HepG2 (cell line): ENCODE data around the gene ST6GALNAC3. TPM values are rescaled to one million over a fixed set of nuclear protein-coding genes. Genes with fewer than 3 reads are reported as not detected.

Experiments
- ATAC-seq: fragments of 200-7000 bp; cut with Tn5 transposase; 3 replicates; pipeline ENCODE4 v1.9.1; 2020; ENCODE audit warnings: mild to moderate bottlenecking, moderate library complexity
- BruUV-seq: library from RNA; stranded (reverse); fragments of 400-500 nt; replicated peaks from 2 replicates; lab custom pipeline; 2021; lab: Mats Ljungman, UMichigan
- CTCF ChIA-PET: fragments of 300-600 bp; formaldehyde crosslinking; extraction: SDS; loops from one replicate; lab custom pipeline; 2021; ENCODE audit warnings: low total read pairs, inconsistent platforms, low intra/inter-chr PET ratio; lab: Yijun Ruan, JAX
- POLR2A ChIA-PET: fragments of 350-600 bp; sonication (Branson Sonifier 250); formaldehyde crosslinking; loops from one replicate; lab custom pipeline; 2020; ENCODE audit warnings: antibody characterized with exemption, inconsistent platforms; lab: Yijun Ruan, JAX
- DNase-seq: peaks from one replicate; pipeline ENCODE4 v3.0.0-alpha.2; 2015; ENCODE audit warnings: low spot score
- FAIRE-seq: peaks from 3 replicates; lab custom pipeline; 2011; peaks lifted over from hg19 to GRCh38; lab: Jason Lieb, UNC
- H2AFZ ChIP-seq: one replicate; pipeline ENCODE4 v1.6.1; 2011; ENCODE audit warnings: low read length, inconsistent platforms
- H3K27ac ChIP-seq: fragments of 300-600 bp; 3 replicates; pipeline ENCODE4 v1.8.0; 2011; ENCODE audit warnings: mixed run types, mild to moderate bottlenecking, mixed read lengths, low read length, inconsistent platforms; ENCODE audit not compliant: insufficient read depth; ENCODE audit errors: extremely low read length
- H3K27me3 ChIP-seq, 2 experiments: fragments of 200-600 bp in 1 of 2; 2 replicates in 1 of 2; 3 replicates in 1 of 2; pipeline versions ENCODE4 v1.6.0 to v1.8.0; 2011; ENCODE audit warnings: low read length in 2 of 2, mild to moderate bottlenecking in 2 of 2, moderate library complexity in 2 of 2, inconsistent platforms in 1 of 2; ENCODE audit not compliant: insufficient read depth in 2 of 2, control insufficient read depth in 1 of 2
- H3K36me3 ChIP-seq, 2 experiments: fragments of 200-600 bp in 1 of 2; replicated peaks in 1 of 2; 2 replicates in 1 of 2; 3 replicates in 1 of 2; pipeline versions ENCODE4 v1.5.1 to v1.8.0; 2011; ENCODE audit warnings: low read length in 2 of 2, inconsistent platforms in 1 of 2; ENCODE audit not compliant: insufficient read depth in 2 of 2, control insufficient read depth in 1 of 2
- H3K4me1 ChIP-seq: 2 replicates; pipeline ENCODE4 v1.5.1; 2012; ENCODE audit warnings: low read length, inconsistent platforms; ENCODE audit not compliant: insufficient read depth
- H3K4me2 ChIP-seq: 2 replicates; pipeline ENCODE4 v1.6.0; 2011; ENCODE audit warnings: low read depth, low read length, inconsistent platforms
- H3K4me3 ChIP-seq, 3 experiments: fragments of 200-600 bp in 1 of 3; sonication (generic), shearing (Covaris generic) in 1 of 3; replicated peaks in 1 of 3; 2 replicates each; pipeline ENCODE4 v1.5.1; 2011 to 2016; ENCODE audit warnings: low read length in 3 of 3, inconsistent platforms in 2 of 3, low read depth in 2 of 3, mild to moderate bottlenecking in 2 of 3, control low read depth in 1 of 3, mixed read lengths in 1 of 3; ENCODE audit not compliant: insufficient read depth in 1 of 3
- H3K79me2 ChIP-seq: one replicate; pipeline ENCODE4 v1.6.1; 2011; ENCODE audit warnings: low read length, inconsistent platforms; ENCODE audit not compliant: insufficient read depth
- H3K9ac ChIP-seq: 2 replicates; pipeline ENCODE4 v1.6.0; 2011; ENCODE audit warnings: mild to moderate bottlenecking, low read depth, low read length, inconsistent platforms; ENCODE audit not compliant: insufficient read depth
- H3K9me3 ChIP-seq: 2 replicates; pipeline ENCODE4 v1.5.1; 2012; ENCODE audit warnings: mild to moderate bottlenecking, low read length
- H4K20me1 ChIP-seq: 2 replicates; pipeline ENCODE4 v1.6.0; 2011; ENCODE audit warnings: inconsistent platforms, mild to moderate bottlenecking, low read length, moderate library complexity; ENCODE audit not compliant: insufficient read depth
- DNMT3B ChIP-seq: conservative IDR thresholded peaks from 2 replicates; pipeline ENCODE4 v1.6.1; 2016; ENCODE audit warnings: missing biosample characterization, control low read depth
- GATAD2A ChIP-seq: IDR thresholded peaks from 2 replicates; pipeline ENCODE4 v1.6.1; 2016
- HCFC1 ChIP-seq: fragments of 150-350 bp; IDR thresholded peaks from 2 replicates; pipeline ENCODE4 v1.6.1; 2014; ENCODE audit warnings: low read depth, low read length
- PATZ1 ChIP-seq: sonication (generic); formaldehyde crosslinking; IDR thresholded peaks from 2 replicates; pipeline ENCODE4 v1.4.0; 2020; ENCODE audit warnings: missing genetic modification reagents
- SNAI1 ChIP-seq: sonication (generic); formaldehyde crosslinking; IDR thresholded peaks from 2 replicates; pipeline ENCODE4 v1.5.0; 2020; ENCODE audit warnings: mild to moderate bottlenecking, missing genetic modification reagents, borderline replicate concordance
- TP53 ChIP-seq: sonication (generic); formaldehyde crosslinking; conservative IDR thresholded peaks from 2 replicates; pipeline ENCODE4 v1.4.0; 2020; ENCODE audit warnings: missing genetic modification reagents
- ZNF704 ChIP-seq: sonication (generic); formaldehyde crosslinking; IDR thresholded peaks from 2 replicates; pipeline ENCODE4 v1.8.1; 2023; ENCODE audit warnings: mild to moderate bottlenecking, inconsistent platforms, moderate library complexity, missing genetic modification reagents, borderline replicate concordance
- WGBS: methylation state at CpG from one replicate; pipeline ENCODE4 v1.1.6; 2017; ENCODE audit warnings: low lambda C conversion rate; 5-methylcytosine and 5-hydroxymethylcytosine counted together
- in situ Hi-C: cut with HindIII; loops from 2 replicates; pipeline ENCODE4 v1.10.0; 2017; ENCODE audit warnings: low pct_unique_long_range_greater_than_20kb; ENCODE audit not compliant: extremely low pct_ligation_motif_present
- intact Hi-C: fragments of 100-400 bp; cut with micrococcal nuclease; formaldehyde crosslinking; loops from one replicate; pipeline ENCODE4 v1.10.0; 2022; ENCODE audit not compliant: unreplicated experiment
- polyA plus RNA-seq, 8 experiments: library from polyadenylated mRNA; depleted of rRNA in 3 of 8; stranded (reverse) in 7 of 8; unstranded in 1 of 8; fragments of >200 nt; fragmentation: Illumina TruSeq in 4 of 8; extraction: Trizol in 4 of 8; gene quantifications; 2 replicates each; pipeline versions ENCODE4 v1.2.1 to v1.2.3, GENCODE V29; 2011 to 2016; ENCODE audit warnings: low read depth in 4 of 8, missing spikeins in 1 of 8, mixed read lengths in 1 of 8; ENCODE audit not compliant: insufficient read depth in 1 of 8
- total RNA-seq, 5 experiments: library from RNA; depleted of rRNA; stranded (reverse); fragments of >200 nt; fragmentation: Illumina TruSeq; extraction: Trizol; gene quantifications; 2 replicates each; pipeline ENCODE4 v1.2.3, GENCODE V29; 2016; ENCODE audit warnings: low read depth in 1 of 5
- TF ChIP-seq, protein P1 (sequence below): sonication (generic); formaldehyde crosslinking; conservative IDR thresholded peaks from 2 replicates; pipeline ENCODE4 v1.8.0; 2022; ENCODE audit warnings: missing genetic modification reagents

The ST6GALNAC3 gene
- total and polyA plus RNA-seq, 2 of the 13 experiments (the other 11 are each of a cell fraction or from before 2014, with no cell fraction given) = not detected

DNA sequence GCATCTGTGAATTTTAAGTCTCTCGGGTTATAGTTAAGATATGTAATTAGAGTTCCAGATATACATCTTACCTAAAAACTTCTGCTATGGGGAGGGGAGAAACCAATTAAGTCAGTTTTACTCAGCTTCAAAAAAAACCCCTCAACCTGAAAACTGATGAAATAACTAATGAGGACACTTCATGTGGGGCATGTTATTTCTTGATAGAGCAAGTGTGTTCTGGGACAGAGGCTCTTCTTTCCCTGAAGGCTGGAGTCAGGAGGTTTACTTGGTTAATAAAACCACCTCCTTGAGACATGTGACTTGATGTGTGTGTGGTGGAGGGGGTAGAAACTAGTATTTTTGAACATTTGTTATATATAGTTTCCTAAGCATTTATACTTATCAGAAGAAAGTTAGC, 479.7 kb downstream of the ST6GALNAC3 start:
- no peaks in the 10 kb centered on the region for H4K20me1 ChIP-seq
- TF ChIP-seq DNMT3B (CRISPR knock-in tag) = no peak
- no peak for TF ChIP-seq TP53 (CRISPR knock-in tag)
- ChIA-PET CTCF (no interaction called here), POLR2A (no interaction called here)
- H3K79me2 ChIP-seq = no peaks in the 10 kb centered on the region
- 4% methylated on average over 1 of the region's 1 CpG for WGBS
- no peaks in the 10 kb centered on the region for H3K36me3 ChIP-seq
- H3K4me3 ChIP-seq = no peak overlapping the region
- no TSS peak for BruUV-seq
- no peak overlapping the region for H3K9ac ChIP-seq
- H3K4me1 ChIP-seq = no peaks in the 10 kb centered on the region
- H3K27me3 ChIP-seq = no peaks in the 10 kb centered on the region
- intact Hi-C loops (no loop called here), in situ Hi-C loops (no loop called here)
- no peak overlapping the region for H2AFZ ChIP-seq
- no peak overlapping the region for H3K27ac ChIP-seq
- no peak overlapping the region for H3K4me2 ChIP-seq
- H3K9me3 ChIP-seq = peaks cover 12% of the 10 kb centered on the region; the same call in 1 of the 2 replicates
- no peak for ATAC-seq
- no peak for FAIRE-seq
- DNase-seq = no peak

GRCh38 chr1:76562292-76562691, 487.7 kb downstream of the ST6GALNAC3 start:
- H3K4me2 ChIP-seq = no peak overlapping the region
- H3K4me1 ChIP-seq = no peaks in the 10 kb centered on the region
- TF ChIP-seq GATAD2A (CRISPR knock-in tag) (no peak), PATZ1 (CRISPR knock-in tag) (no peak), SNAI1 (CRISPR knock-in tag) (no peak), ZNF704 (CRISPR knock-in tag) (no peak), HCFC1 (no peak)
- TF ChIP-seq, protein P1, sequence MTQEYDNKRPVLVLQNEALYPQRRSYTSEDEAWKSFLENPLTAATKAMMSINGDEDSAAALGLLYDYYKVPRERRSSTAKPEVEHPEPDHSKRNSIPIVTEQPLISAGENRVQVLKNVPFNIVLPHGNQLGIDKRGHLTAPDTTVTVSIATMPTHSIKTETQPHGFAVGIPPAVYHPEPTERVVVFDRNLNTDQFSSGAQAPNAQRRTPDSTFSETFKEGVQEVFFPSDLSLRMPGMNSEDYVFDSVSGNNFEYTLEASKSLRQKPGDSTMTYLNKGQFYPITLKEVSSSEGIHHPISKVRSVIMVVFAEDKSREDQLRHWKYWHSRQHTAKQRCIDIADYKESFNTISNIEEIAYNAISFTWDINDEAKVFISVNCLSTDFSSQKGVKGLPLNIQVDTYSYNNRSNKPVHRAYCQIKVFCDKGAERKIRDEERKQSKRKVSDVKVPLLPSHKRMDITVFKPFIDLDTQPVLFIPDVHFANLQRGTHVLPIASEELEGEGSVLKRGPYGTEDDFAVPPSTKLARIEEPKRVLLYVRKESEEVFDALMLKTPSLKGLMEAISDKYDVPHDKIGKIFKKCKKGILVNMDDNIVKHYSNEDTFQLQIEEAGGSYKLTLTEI (CRISPR knock-in tag) = no peak
- TF ChIP-seq, all 625 proteins: peak for 0
- H3K27me3 ChIP-seq = no peaks in the 10 kb centered on the region
- no TSS peak for BruUV-seq
- ATAC-seq = no peak
- H4K20me1 ChIP-seq = no peaks in the 10 kb centered on the region
- H3K9me3 ChIP-seq = peaks cover 11% of the 10 kb centered on the region; the same call in 1 of the 2 replicates
- H3K36me3 ChIP-seq = no peaks in the 10 kb centered on the region
- WGBS = 4% methylated on average over 2 of the region's 2 CpGs
- FAIRE-seq = no peak
- ChIA-PET POLR2A (no interaction called here), CTCF (no interaction called here)
- in situ Hi-C loops (no loop called here), intact Hi-C loops (no loop called here)
- H3K27ac ChIP-seq = no peak overlapping the region
- no peaks in the 10 kb centered on the region for H3K79me2 ChIP-seq
- no peak overlapping the region for H3K9ac ChIP-seq
- no peak overlapping the region for H2AFZ ChIP-seq
- no peak for DNase-seq
- no peak overlapping the region for H3K4me3 ChIP-seq
